PC-3 (cell line): ENCODE results near the gene CCNE1.

Experiments used
- CTCF ChIP-seq: fragments of 300-600 bp; sonication (generic); conservative IDR thresholded peaks from 2 replicates; pipeline ENCODE4 v1.5.1; 2017; ENCODE audit warnings: antibody characterized with exemption, low read depth, mild to moderate bottlenecking, low read length
- EZH2 ChIP-seq: fragments of 300-600 bp; sonication (generic); IDR thresholded peaks from one replicate; pipeline ENCODE4 v1.6.1; 2017; ENCODE audit warnings: antibody characterized with exemption, mild to moderate bottlenecking, low read length; ENCODE audit not compliant: unreplicated experiment
- EZH2phosphoT487 ChIP-seq: fragments of 300-600 bp; sonication (generic); IDR thresholded peaks from 2 replicates; pipeline ENCODE4 v1.6.1; 2018; ENCODE audit warnings: mild to moderate bottlenecking, antibody characterized with exemption, low read length, borderline replicate concordance

GRCh38 chr19:29796173-29796573 lies 15.6 kb upstream of the CCNE1 start:
- TF ChIP-seq CTCF (no peak), EZH2phosphoT487 (no peak), EZH2 (no peak)
